OCI-LY7 (cell line): ENCODE measurements around the gene RIPPLY1. TPM values are rescaled to one million over a fixed set of nuclear protein-coding genes. Genes with fewer than 3 reads are reported as not detected.

Experiments
- BruUV-seq: library from RNA; stranded (reverse); fragments of 400-500 nt; replicated peaks from 2 replicates; lab custom pipeline; 2021; lab: Mats Ljungman, UMichigan
- CTCF ChIA-PET: fragments of 300-600 bp; sonication (Branson Sonifier 250); formaldehyde crosslinking; loops from one replicate; lab custom pipeline; 2022; ENCODE audit warnings: antibody characterized with exemption; ENCODE audit not compliant: unreplicated experiment; lab: Charles Lee
- POLR2A ChIA-PET: fragments of 300-600 bp; sonication (Branson Sonifier 250); formaldehyde crosslinking; loops from one replicate; lab custom pipeline; 2022; ENCODE audit warnings: antibody characterized with exemption; lab: Charles Lee
- DNase-seq: peaks from one replicate; pipeline ENCODE4 v3.0.0-alpha.2; 2015; ENCODE audit warnings: low spot score
- H2AFZ ChIP-seq: fragments of 200-600 bp; sonication (generic), shearing (Covaris generic); 2 replicates; pipeline ENCODE4 v1.6.1; 2014; ENCODE audit warnings: mild to moderate bottlenecking, antibody characterized with exemption, low read length, moderate library complexity
- H3K27ac ChIP-seq: fragments of 200-600 bp; sonication (generic); 2 replicates; pipeline ENCODE4 v1.5.1; 2014; ENCODE audit warnings: mixed run types, low read depth, mild to moderate bottlenecking, moderate library complexity, low read length, inconsistent platforms; ENCODE audit not compliant: poor library complexity, severe bottlenecking
- H3K36me3 ChIP-seq: fragments of 200-600 bp; sonication (generic); 2 replicates; pipeline ENCODE4 v1.6.1; 2014; ENCODE audit warnings: mild to moderate bottlenecking, antibody characterized with exemption, low read length, moderate library complexity, mixed read lengths; ENCODE audit not compliant: insufficient read depth
- H3K4me1 ChIP-seq: fragments of 200-600 bp; sonication (generic); 2 replicates; pipeline ENCODE4 v1.5.1; 2014; ENCODE audit warnings: mild to moderate bottlenecking, low read length; ENCODE audit not compliant: insufficient read depth, poor library complexity, severe bottlenecking
- H3K4me2 ChIP-seq: fragments of 200-600 bp; sonication (generic); 2 replicates; pipeline ENCODE4 v1.6.1; 2014; ENCODE audit warnings: mild to moderate bottlenecking, low read length
- H3K4me3 ChIP-seq: fragments of 200-600 bp; sonication (generic); 2 replicates; pipeline ENCODE4 v1.5.1; 2014; ENCODE audit warnings: mild to moderate bottlenecking, low read depth, low read length; ENCODE audit not compliant: poor library complexity, severe bottlenecking
- H3K79me2 ChIP-seq: fragments of 200-600 bp; sonication (generic); 2 replicates; pipeline ENCODE4 v1.6.1; 2016; ENCODE audit warnings: low read depth, mild to moderate bottlenecking, low read length, moderate library complexity, mixed read lengths; ENCODE audit not compliant: insufficient read depth
- H3K9me2 ChIP-seq: fragments of 200-600 bp; sonication (generic); 2 replicates; pipeline ENCODE4 v1.6.1; 2016; ENCODE audit warnings: mild to moderate bottlenecking, low read length, mixed read lengths; ENCODE audit not compliant: insufficient read depth
- H3K9me3 ChIP-seq: fragments of 200-600 bp; sonication (generic); 2 replicates; pipeline ENCODE4 v1.6.1; 2014; ENCODE audit warnings: mild to moderate bottlenecking, mixed run types, low read length, mixed read lengths
- H4K20me1 ChIP-seq: fragments of 200-600 bp; sonication (generic); 2 replicates; pipeline ENCODE4 v1.6.1; 2014; ENCODE audit warnings: mild to moderate bottlenecking, antibody characterized with exemption, low read length, moderate library complexity, mixed read lengths; ENCODE audit not compliant: insufficient read depth
- CTCF ChIP-seq: fragments of 200-600 bp; sonication (generic); conservative IDR thresholded peaks from 2 replicates; pipeline ENCODE4 v1.5.1; 2014; ENCODE audit warnings: mild to moderate bottlenecking, antibody characterized with exemption, low read length, moderate library complexity, mixed read lengths
- EZH2phosphoT487 ChIP-seq: fragments of 200-600 bp; sonication (generic); IDR thresholded peaks from 2 replicates; pipeline ENCODE4 v1.6.1; 2018; ENCODE audit warnings: low read depth, borderline replicate concordance, mild to moderate bottlenecking, mixed run types, antibody characterized with exemption, low read length, moderate library complexity, mixed read lengths
- intact Hi-C: fragments of 100-400 bp; cut with micrococcal nuclease; formaldehyde crosslinking; loops from one replicate; pipeline ENCODE4 v1.10.0; 2022; ENCODE audit not compliant: unreplicated experiment
- total RNA-seq, 2 experiments: library from RNA; depleted of rRNA in 1 of 2; stranded (reverse); fragments of >200 nt in 1 of 2; shearing (Covaris generic) in 1 of 2; gene quantifications; 2 replicates each; pipeline ENCODE4 v1.2.3, GENCODE V29; 2014 to 2022

Gene RIPPLY1
- total RNA-seq, 2 experiments from 2014 or later = not detected

DNA sequence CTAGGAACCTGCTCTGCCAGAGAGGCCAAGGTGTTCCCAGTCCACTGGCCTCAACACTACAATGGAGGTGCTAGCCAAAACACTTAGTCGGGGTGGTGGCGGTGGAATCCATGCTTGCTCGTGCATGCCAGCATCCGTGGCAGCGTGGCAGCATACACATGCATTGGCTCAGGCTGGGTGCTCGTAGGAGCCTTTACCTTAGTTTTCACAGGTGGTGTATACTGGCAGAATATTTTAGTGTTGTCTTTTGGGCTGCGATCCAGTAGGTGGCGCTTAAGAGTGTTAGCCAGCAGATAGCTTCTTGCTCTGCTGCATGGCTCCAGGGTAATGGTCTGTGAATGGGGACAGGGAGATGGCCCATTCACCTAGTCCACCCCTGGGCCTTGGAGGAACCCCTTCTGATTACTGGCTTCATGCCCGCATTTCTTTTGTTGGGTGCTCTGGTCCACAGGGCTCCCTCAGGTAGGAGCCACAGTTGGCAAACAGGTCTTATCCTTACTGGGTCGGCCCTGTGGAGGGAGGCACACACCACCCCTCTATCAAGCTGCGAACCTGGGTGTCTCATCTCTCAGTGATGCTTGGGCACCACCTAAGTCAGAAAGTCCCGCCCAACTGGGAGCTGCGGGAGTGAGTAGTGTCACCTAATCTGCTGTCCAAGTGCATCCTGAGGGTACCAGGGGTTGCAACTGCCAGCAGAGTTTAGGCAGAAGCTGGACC lies 40.0 kb downstream of the RIPPLY1 start:
- peak; percentile 30 for DNase-seq
- Histone ChIP-seq H3K9me3 (no peaks in the 10 kb centered on the region), H3K4me3 (no peak overlapping the region), H3K4me2 (no peak overlapping the region), H3K36me3 (no peaks in the 10 kb centered on the region), H3K9me2 (no peaks in the 10 kb centered on the region), H2AFZ (no peak overlapping the region), H3K79me2 (no peaks in the 10 kb centered on the region), H3K4me1 (no peaks in the 10 kb centered on the region), H4K20me1 (no peaks in the 10 kb centered on the region), H3K27ac (no peak overlapping the region)
- TF ChIP-seq CTCF (peak; percentile 71), EZH2phosphoT487 (no peak)
- intact Hi-C loops = no loop called here
- ChIA-PET POLR2A (no interaction called here), CTCF (no interaction called here)
- BruUV-seq = no TSS peak

Other genes with a start within 250 kb of the RIPPLY1 start
- gene RNF128, start 176.6 kb downstream of the RIPPLY1 start, total RNA-seq (2014; rRNA removed; shearing (Covaris generic)) = not detected in 2 replicates
- not detected in 2 replicates for gene RNF128, start 176.6 kb downstream of the RIPPLY1 start, total RNA-seq (2022)
- 1.4 and 1.5 TPM in 2 replicates for gene TBC1D8B, start 100.7 kb downstream of the RIPPLY1 start, total RNA-seq (2014; rRNA removed; shearing (Covaris generic))
- gene TBC1D8B, start 100.7 kb downstream of the RIPPLY1 start, total RNA-seq (2022) = 4.5 and 6.1 TPM in 2 replicates
- not detected in 2 replicates for gene CLDN2, start 17.1 kb upstream of the RIPPLY1 start, total RNA-seq (2014; rRNA removed; shearing (Covaris generic))
- gene CLDN2, start 17.1 kb upstream of the RIPPLY1 start, total RNA-seq (2022) = not detected in 2 replicates
- gene MORC4, start 96.9 kb upstream of the RIPPLY1 start, total RNA-seq (2014; rRNA removed; shearing (Covaris generic)) = 6.8 and 13.4 TPM in 2 replicates
- 11.5 and 11.7 TPM in 2 replicates for gene MORC4, start 96.9 kb upstream of the RIPPLY1 start, total RNA-seq (2022)
- 14.6 and 23.9 TPM in 2 replicates for gene RBM41, start 215.5 kb upstream of the RIPPLY1 start, total RNA-seq (2014; rRNA removed; shearing (Covaris generic))
- gene RBM41, start 215.5 kb upstream of the RIPPLY1 start, total RNA-seq (2022) = 16.7 and 17.8 TPM in 2 replicates